Hematopoietic multipotent progenitor cell treated with erythropoietin and hydrocortisone succinate and interleukin-3 and kit ligand, for 17 days (in vitro differentiated cells): ENCODE measurements around the gene ZNF804A.

Experiments used
- DNase-seq: peaks from one replicate; pipeline ENCODE4 v3.0.0-alpha.2; 2015; ENCODE audit warnings: low spot score

The ZNF804A gene

DNA sequence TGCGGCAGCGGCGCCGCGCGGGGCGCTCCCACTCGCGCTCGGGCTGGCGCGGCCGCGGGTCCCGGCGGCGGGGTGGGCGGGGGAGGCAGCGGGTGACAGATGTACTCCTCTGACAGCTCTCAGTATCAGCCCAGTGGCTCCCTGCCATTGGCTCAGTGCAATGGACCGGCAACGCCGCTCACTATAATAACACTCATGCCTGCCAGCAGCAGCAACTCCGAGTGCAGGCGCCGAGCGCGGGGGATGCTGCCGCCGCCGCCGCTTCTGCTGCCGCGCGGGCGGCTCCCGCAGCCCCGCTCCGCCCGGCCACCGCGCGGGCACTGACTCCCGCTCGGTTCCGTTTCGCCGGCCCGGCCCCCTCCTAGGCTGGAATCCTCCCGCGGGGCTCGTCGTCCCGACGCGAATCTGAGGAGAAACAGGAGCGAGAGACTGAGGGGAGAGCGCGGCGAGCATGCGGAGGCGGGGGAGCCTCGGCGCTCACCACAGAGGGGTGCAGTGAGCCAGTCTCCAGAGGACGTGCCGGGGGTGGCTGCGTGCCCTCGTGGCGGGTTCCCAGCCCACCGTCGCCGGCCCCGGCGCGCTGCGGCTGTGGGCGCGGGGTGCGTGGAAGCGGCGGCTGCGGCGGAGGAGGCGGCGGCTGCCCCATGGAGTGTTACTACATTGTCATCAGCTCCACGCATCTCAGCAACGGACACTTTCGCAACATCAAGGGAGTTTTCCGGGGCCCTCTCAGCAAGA, at the start of gene ZNF804A:
Gene ZNF804A, plus strand, starts transcription at position 214 of the 738 bp plus-strand sequence. Its CDS starts 431 bp downstream, at position 645.
- no peak for DNase-seq

DNA sequence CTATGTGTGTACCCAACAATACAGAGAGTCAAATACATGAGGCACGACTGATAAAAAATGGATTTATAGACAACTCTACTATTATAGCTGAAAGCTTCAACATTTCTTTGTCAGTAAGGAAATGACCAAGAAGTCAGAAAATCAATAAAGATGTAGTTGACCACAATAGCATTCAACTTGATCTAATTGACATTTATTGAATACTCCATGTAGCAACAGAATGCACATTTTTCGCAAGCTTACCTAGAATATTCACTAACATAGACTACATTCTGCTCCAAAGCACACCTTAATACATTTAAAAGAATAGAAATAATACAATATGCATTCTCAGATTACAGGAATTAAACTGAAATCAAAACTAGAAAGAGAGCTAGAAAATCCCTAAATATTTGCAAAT, 49.2 kb upstream of the ZNF804A start:
- DNase-seq = no peak

DNA sequence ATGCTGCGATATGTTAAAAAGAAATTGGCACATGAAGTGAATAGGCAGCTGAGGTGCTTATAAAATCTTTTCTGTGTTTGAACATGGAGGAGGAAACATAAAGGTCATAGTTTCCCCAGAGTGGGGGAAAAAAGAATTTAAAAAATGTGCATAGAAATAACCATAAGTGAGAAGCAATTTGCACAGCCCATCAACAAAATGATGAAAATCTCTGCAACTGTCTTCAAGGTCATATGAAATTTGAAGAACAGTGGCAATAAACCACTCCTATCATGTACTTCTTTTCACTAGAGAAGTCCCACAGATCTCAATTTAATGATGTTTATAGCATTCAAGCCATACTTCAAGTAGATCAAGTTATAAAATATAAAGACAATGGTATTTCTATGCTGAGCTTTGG, 46.7 kb upstream of the ZNF804A start:
- no peak for DNase-seq

DNA sequence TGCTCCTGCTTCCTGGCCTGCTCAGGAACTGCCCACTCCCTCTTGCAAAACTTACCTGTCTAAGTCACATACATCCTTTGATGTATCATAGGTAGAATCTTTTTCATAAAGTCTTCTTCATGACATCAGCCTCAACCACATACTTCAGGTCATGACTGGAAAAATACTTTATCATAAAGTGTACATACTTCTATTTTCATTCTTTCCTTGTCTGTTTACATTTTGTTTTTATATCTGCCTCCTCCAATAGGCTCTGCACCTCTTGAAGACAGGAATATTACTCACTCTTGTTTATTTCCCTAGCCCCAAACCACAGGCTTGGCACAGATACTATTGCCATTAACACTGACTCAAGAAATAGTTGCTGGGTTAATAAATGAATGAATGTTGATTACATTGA, 43.6 kb upstream of the ZNF804A start:
- no peak for DNase-seq

DNA sequence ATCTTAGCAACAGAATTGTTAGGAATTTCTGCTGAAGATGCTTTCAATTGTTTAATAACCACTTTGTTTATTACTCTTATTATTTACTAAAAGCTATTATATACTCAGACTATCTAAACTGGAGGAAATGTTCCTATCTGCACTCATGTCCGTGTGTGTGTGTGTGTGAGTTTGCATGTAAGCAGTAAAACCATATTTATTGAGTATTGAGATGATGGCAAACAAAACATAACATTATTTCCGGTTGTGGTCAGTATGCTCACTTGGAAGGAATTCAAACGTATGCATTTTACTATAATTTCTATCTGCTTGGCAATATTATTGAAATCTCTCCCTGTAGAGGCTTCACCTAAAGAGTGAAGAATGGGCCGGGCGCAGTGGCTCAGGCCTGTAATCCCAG, 43.0 kb upstream of the ZNF804A start:
- DNase-seq = no peak

DNA sequence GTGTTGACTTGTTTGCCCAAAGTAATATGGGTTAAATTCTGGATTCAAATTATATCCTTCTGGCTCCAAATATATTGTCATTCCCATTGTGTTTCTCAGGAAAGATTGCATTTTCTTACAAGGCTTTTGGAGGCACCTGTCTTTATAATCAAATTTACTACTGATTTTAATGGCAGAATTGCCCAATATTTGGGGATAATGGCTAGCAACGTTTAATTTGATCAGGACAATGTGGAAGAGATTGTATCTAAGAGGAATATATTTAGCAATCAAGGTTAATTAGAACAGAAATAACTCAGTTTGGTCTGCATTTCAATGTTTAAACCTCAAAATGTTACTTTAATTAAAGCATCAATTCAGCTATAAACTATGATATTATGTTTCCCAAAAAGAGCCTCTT, 41.7 kb upstream of the ZNF804A start:
- DNase-seq = no peak

DNA sequence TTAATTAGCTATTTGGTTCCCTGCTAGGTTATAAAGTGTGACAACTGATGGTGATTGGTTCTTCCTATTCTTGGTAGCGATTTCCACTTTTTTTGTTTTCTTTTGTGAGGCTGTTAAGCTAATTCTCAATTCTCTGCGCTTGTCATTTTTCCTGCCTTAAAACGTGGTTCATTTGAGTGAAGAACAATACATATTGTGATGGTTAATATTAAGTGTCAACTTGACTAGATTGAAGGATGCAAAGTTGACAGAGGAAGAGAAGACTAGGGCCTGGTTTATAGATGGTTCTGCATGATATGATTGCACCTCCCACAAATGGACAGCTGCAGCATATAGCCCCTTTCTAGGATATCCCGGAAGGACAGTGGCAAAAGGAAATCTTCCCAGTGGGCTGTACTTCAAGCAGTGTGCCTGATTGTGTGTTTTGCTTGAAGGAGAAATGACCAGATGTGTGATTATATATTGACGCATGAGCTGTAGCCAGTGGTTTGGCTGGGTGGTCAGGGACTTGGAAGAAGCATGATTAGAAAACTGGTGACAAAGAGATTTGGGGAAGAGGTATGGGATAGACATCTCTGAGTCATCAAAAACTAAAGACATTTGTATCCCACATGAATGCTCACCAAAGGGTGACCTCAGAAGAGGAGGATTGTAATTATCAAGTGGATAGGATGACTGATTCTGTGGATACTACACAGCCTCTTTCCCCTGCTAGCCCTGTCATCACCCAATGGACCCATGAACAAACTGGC, 39.4 kb upstream of the ZNF804A start:
- DNase-seq = no peak

DNA sequence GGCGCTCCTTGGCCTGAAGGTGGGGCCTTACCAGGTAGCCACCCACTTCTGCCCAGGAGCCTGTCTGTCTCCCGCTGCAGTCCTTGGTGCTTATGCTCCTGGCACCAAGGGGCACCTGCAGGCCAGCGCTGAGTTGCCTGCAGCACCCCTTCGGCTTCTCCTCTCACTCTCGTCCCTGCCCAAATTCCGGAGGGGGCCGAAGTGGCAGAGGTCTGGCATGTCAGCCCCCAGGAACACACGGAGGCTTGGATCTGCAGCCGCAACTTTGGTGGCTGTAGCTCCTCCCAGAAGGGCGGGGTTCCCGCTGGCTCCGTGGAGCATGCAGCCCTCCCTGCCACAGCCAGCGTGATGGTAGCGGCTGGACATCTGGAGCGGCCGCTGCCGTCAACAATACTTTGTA, 37.7 kb upstream of the ZNF804A start:
- no peak for DNase-seq

DNA sequence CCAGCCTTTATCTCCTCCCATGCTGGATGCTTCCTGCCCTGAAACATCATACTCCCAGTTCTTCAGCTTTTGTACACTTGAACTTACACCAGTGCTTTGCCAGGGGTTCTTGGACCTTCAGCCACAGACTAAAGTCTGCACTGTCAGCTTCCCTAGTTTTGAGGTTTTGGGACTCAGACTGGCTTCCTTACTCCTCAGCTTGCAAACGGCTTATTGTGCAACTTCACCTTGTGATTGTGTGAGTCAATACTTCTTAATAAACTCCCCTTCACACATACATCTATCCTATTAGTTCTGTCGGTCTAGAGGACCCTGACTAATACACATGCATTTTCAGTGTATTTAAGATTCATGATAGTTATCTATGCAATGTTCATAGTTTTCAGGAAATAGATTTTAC, 35.8 kb upstream of the ZNF804A start:
- DNase-seq = no peak

DNA sequence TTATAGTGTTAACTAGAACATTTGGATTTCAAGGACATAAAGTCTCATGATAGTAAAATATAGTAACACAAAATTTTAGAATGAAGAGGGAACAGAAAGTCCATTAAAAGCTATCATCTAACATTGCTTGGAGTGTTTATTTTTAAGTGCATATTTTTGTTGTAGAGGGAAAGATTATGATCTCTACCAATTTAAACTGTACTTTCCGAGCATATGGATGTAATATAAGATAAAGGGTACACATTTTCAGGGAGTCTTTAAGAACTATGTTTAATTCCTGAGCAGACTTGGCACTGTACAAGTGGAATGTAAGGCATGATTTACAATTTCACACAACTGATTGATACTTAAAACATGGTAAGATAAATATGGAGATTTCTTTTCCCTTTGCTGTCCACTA, 34.2 kb upstream of the ZNF804A start:
- DNase-seq = no peak

DNA sequence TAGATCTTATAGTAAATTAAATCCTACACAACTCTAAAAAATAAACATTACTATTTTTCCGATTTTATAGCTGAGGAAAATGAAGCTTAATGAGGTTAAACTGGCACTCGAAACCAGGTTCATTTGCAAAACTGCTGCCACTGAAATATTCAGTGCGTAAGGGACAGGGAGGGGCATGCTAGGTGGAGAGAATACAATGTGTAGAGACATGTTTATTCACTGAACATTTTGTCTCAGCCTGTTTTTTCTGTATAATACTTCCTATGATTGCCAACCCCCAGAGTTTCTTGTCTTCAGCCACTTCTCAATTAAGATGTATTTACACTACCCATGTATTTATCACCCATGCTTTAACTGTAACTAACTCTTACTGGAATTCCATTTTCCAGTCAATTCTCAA, 31.6 kb upstream of the ZNF804A start:
- no peak for DNase-seq

DNA sequence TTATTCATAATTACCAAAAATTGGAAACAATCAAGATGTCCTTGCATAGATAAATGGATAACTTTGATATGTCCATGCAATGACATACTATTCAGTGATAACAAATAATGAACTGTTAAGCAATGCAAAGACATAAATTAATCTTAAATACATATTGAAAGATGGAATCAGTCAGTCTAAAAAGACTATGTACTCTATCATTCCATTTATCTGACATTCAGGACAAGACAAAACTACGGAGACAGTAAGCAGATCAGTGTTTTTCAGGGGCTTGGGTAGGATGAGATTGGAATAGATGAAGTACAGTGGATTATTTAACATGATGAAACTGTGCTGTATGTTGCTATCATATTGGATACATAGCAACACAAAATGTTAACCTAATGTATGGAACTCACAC, 21.3 kb upstream of the ZNF804A start:
- no peak for DNase-seq

DNA sequence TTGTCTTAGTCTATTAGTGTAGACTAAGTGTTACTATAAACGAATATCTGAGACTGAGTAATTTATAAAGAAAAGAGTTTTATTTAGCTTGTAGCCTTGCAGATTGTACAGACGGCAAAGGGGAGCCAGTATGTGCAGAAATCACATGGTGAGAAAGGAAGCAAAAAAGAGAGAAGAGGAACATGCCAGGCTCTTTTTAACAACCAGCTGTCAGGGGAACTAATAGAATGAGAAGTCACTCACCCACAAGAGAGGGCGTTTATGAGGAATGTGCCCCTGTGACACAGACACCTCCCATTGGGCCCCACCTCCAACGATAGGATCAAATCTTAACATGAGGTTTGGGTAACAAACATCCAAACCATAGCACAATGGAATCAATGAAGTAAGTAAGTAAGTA, 20.6 kb upstream of the ZNF804A start:
- DNase-seq = no peak

DNA sequence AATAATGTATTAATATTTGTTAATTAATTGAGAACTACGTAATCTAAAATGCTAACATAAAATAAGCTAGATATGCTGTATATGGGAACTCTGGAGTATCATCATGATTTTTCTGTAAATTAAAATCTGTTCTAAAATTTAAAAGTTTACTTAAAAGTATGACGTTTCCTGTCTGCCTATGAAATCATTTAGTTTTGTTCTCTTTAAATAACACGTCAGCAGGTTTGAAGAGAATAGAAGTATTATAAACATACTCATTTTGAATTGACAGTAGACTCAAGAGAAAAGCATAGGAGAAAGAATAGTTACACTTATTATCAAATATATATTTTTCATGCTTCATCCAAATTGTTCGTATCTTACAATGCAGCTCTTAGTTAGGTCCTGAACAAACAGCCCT, 19.1 kb upstream of the ZNF804A start:
- no peak for DNase-seq

DNA sequence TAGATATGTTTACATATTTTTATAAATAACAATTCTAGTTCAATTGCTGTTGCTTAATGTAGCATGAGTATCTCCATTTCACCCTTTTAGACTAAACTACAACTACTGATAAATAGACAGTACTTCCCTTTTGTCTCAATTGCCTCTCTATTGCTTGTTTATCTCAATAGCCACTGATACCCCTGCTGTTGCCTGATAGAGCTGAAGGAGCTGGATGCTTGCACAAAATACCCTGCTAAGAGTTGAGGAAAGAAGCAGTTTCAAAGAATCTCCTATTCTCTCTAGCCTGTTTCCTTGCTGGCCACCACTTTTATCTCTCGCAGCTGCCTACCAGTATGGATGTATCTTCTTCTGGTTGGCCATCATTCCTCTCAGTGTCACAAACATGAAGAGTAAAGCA, 16.9 kb upstream of the ZNF804A start:
- DNase-seq = no peak

DNA sequence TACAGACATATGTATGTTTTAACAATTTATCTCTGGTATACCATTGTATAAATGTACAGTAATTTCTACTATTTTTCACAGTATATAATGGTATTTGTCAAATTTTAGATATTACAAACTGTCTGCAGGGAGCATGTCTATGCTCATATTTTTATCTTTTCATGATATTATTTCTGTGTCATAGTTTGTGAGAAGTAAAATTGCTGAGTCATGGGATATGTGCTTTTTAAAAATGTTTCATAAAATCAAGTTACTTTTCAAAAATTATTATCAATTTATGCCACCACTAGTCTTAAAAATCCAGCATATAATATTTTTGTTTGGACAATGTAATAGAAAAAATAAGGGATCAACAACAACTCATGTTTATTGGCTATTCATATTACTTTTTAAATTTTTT, 9.1 kb upstream of the ZNF804A start:
- no peak for DNase-seq

DNA sequence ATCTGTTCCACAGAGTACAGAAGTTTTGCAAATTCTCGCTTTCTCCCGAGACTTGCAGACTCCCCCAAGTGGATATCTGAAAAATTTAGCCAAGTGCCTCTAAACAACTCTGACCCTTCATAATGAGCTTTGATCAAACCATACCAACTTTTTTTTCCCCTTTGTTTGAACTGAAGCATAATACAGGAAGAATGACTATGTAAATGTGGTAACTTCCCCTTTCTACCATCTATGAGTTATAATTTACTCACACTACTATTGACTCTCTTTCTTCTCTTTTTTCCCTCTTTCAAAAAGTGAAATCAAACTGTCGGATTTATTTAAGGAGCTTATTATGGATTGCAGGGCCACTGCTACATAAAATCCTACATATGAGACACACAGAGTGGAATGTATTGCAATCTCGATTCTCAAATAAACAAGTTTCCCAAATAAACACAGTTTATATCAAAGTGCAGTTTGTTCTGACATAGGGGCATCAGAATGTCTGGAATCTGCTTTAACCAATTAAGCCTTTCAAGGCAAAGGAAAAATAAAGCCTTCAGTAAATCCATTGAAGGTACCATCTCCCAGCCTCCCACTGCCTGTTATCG, 1.4 kb upstream of the ZNF804A start:
- DNase-seq = no peak

DNA sequence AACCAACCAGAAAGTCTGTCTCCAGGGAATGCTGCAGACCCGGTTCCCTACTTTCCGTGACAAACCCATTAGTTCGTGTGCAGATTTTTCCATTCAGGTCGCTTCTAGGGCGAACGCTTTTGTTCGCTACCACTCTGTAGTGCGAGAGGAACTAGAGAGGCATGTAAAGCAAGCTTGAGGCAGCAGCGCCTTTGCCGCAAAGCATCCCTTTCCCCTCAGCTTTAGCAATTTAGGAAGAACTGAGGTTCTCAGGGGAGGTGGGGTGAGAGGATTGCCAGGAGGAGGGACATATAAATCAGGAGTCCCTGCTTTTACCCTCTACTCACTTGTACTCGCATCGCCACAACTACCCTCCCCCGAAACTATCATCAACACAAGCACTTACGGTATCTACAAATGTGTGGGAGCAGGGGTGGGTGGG, 748 bp upstream of the ZNF804A start:
- DNase-seq = no peak

DNA sequence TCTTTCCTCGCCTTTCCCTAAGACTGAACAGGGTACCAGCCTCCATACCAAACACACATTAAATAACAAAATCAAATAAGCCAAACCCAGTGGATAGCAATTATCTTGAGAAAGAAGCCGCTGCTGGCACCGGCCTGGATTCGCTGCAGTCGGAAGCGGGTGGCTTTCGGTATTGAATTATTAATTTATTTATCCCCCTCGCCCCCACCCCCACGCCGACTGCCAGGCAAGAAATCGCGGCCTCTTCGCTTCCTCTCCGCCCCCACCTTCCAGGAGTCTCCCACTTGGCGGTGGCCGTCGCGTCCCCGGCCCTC, 370 bp upstream of the ZNF804A start:
- DNase-seq = no peak

DNA sequence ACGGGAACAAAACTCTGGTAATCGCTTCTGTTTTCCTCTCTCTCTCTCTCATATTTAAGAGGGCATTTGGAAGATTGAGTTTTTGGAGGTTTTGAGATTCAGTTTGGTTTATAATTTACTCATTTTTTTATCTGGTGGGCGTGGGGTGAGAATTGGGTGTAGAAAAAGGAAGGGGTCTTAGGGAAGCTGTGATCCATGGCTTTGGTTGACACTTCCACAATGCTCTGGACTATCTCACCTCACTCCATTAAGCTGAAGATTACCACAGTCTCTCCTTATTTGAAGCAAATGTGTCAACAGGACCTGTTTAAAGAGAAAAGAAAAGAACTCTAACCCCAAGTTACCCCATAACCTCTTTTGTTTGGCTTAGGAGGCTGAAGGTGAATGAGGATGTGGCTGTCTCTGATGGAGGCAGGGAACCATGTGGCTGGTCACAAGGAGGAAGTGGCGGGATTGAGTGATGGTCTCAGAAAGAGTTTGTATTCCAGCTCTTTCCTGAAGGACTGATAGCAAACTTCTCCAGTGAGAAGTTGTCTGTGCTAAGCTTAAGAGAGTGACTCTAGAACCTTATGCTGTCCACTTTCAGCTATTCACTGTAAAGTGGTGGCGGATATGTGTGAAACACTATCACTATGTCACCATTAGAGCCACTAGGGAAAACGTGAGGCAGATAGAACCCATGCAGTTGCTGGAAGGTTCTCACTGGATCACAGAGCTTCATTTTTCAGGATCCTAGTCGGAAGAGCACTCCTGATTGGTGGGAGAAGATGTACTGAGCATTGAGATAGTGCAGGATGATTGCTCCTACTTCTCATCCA, 934 bp downstream of the ZNF804A start:
- DNase-seq = no peak

DNA sequence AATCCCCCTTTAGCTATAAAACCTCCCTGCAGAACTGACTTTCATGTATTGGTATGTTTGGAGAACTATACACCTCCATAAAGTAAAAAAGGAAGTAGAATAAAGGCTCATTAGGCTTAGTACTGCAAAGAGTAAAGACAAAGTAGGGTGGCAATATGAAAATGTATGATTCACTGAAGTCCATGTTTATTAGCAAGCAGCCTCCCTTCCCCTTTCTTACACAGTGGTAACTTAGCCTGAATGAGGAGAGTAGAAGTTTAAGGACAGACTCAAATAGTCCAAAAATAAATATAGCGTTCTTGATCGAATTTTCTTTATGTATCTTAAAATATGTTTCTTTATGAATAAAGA, 1.5 kb downstream of the ZNF804A start:
- DNase-seq = no peak

DNA sequence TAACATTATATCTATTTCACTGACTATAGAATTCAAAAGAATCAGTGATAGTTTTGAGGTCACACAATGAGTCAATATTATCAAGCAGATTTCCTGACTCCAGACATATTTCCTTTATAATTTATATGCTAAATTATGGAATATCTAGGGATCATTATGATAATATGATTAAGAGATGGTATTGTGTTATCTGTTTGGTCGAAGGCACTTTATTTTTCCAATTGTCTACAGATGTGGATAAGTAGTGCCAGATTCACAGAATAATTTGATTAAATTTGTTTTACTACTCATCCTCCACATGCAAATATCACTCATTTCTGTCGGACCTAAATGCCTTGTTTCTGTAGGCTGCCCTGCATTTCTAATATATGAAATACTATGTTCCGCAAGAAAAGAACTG, 4.4 kb downstream of the ZNF804A start:
- no peak for DNase-seq

DNA sequence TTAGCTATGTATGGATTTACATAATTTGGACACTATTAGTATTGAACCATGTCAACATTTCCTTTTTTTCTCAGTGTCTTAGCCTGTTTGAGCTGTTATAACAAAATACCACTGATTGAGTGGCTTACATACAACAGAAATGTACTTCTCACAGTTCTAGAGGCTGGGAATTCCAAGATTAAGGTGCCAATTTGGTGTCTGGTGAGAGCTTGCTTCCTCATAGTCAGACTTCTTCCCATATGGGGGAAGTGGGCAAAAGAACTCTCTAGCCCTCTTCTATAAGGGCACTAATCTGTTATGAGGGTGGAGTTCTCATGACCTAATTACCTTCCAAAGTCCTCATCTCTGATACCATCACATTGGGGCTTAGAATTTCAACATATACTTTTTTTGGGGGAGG, 12.6 kb downstream of the ZNF804A start:
- DNase-seq = no peak
